Measurements from ENCODE around the gene HSD17B8.

DNA sequence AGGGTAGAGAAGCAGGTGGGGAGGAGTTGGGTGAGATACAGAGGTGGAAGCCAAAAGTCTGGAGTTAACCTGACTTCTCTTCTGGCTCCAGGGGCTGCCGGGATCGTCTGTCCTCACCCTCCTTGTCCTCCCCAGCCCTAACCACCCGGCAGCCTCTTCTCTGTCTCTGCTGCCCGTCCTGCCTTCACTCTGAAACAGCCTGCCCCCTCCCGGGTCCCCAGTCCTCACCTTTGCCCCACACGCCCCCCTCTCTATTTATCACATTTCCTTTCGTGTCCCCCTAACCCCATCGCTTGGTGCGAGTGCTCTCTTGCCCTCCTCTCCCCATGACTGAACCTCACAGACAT is 9.5 kb downstream of the HSD17B8 start:
- TF ChIP-seq, protein P1, sequence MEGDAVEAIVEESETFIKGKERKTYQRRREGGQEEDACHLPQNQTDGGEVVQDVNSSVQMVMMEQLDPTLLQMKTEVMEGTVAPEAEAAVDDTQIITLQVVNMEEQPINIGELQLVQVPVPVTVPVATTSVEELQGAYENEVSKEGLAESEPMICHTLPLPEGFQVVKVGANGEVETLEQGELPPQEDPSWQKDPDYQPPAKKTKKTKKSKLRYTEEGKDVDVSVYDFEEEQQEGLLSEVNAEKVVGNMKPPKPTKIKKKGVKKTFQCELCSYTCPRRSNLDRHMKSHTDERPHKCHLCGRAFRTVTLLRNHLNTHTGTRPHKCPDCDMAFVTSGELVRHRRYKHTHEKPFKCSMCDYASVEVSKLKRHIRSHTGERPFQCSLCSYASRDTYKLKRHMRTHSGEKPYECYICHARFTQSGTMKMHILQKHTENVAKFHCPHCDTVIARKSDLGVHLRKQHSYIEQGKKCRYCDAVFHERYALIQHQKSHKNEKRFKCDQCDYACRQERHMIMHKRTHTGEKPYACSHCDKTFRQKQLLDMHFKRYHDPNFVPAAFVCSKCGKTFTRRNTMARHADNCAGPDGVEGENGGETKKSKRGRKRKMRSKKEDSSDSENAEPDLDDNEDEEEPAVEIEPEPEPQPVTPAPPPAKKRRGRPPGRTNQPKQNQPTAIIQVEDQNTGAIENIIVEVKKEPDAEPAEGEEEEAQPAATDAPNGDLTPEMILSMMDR (IDR thresholded peaks at IDR 0.05), result no peak
- TF ChIP-seq POLR2A (IDR thresholded peaks at IDR 0.05), result no peak
